ENCODE data around the gene ANKRD63.

ANKRD63 gene

GRCh38 chr15:40314723-40315276 is 31.9 kb upstream of the ANKRD63 start (continued):
- TF ChIP-seq TSHZ2 (CRISPR knock-in tag; IDR thresholded peaks at IDR 0.05) = no peak
- TF ChIP-seq SNAI2 (CRISPR knock-in tag; IDR thresholded peaks at IDR 0.05) = no peak
- TF ChIP-seq CSDC2 (CRISPR knock-in tag; IDR thresholded peaks at IDR 0.05) = no peak
- no peak for TF ChIP-seq OSR1 (CRISPR knock-in tag; IDR thresholded peaks at IDR 0.05)
- no peak for TF ChIP-seq RARB (CRISPR knock-in tag; IDR thresholded peaks at IDR 0.05)

- no peak; the same call in 2 of the 3 replicates for ATAC-seq
- no peak for TF ChIP-seq ZC3H10 (CRISPR knock-in tag; IDR thresholded peaks at IDR 0.05)
- peak; percentile 39; the same call in 1 of the 2 replicates for TF ChIP-seq ZFP3 (CRISPR knock-in tag; IDR thresholded peaks at IDR 0.05)
Observed at GRCh38 chr15:40313531-40314398, 30.9 kb upstream of the ANKRD63 start.

- TF ChIP-seq TSHZ2 (CRISPR knock-in tag; IDR thresholded peaks at IDR 0.05) (no peak), ZC3H10 (CRISPR knock-in tag; IDR thresholded peaks at IDR 0.05) (no peak), SNAI2 (CRISPR knock-in tag; IDR thresholded peaks at IDR 0.05) (no peak), PATZ1 (CRISPR knock-in tag; IDR thresholded peaks at IDR 0.05; ENCODE audit: borderline replicate concordance) (no peak), PPARA (CRISPR knock-in tag; IDR thresholded peaks at IDR 0.05; ENCODE audit: borderline replicate concordance) (no peak), CREB5 (CRISPR knock-in tag; IDR thresholded peaks at IDR 0.05; ENCODE audit: low read depth) (no peak)
- no peak for ATAC-seq
Observed at GRCh38 chr15:40312370-40313158, 29.7 kb upstream of the ANKRD63 start.

- no peak for ATAC-seq
- no peak for TF ChIP-seq ZNF565 (CRISPR knock-in tag; conservative IDR thresholded peaks at IDR 0.05; ENCODE audit: low read depth)
- TF ChIP-seq RARB (CRISPR knock-in tag; IDR thresholded peaks at IDR 0.05) = no peak
- TF ChIP-seq CSDC2 (CRISPR knock-in tag; IDR thresholded peaks at IDR 0.05) = no peak
- TF ChIP-seq ARNTL (CRISPR knock-in tag; IDR thresholded peaks at IDR 0.05; ENCODE audit: borderline replicate concordance, low read depth) = no peak
- TF ChIP-seq OSR1 (CRISPR knock-in tag; IDR thresholded peaks at IDR 0.05) = no peak
- TF ChIP-seq GLIS3 (CRISPR knock-in tag; IDR thresholded peaks at IDR 0.05) = no peak
- TF ChIP-seq CSRNP3 (CRISPR knock-in tag; IDR thresholded peaks at IDR 0.05) = no peak
- no peak for TF ChIP-seq TSHZ2 (CRISPR knock-in tag; IDR thresholded peaks at IDR 0.05)
- TF ChIP-seq TCF4 (CRISPR knock-in tag; IDR thresholded peaks at IDR 0.05; ENCODE audit: borderline replicate concordance) = no peak
- no peak for TF ChIP-seq ISL1 (CRISPR knock-in tag; IDR thresholded peaks at IDR 0.05)
Observed at GRCh38 chr15:40310993-40311392, 28.1 kb upstream of the ANKRD63 start.

All from SK-N-SH treated with all-trans-retinoic acid at 6 μM for 48 hours (cell line).